ENCODE data around the gene SEC24A. TPM values are rescaled to one million over a fixed set of nuclear protein-coding genes. Genes with fewer than 3 reads are reported as not detected.
"Not testable (repeated sequence)": the region's sequence is repeated elsewhere in the genome, so short reads cannot be mapped to it uniquely, and the experiment has no call there.

The SEC24A gene
- total and polyA plus RNA-seq, 2 donors (not counting 3 experiments of a cell fraction or from before 2014, with no cell fraction given), result 19.8 to 30.0 TPM

DNA sequence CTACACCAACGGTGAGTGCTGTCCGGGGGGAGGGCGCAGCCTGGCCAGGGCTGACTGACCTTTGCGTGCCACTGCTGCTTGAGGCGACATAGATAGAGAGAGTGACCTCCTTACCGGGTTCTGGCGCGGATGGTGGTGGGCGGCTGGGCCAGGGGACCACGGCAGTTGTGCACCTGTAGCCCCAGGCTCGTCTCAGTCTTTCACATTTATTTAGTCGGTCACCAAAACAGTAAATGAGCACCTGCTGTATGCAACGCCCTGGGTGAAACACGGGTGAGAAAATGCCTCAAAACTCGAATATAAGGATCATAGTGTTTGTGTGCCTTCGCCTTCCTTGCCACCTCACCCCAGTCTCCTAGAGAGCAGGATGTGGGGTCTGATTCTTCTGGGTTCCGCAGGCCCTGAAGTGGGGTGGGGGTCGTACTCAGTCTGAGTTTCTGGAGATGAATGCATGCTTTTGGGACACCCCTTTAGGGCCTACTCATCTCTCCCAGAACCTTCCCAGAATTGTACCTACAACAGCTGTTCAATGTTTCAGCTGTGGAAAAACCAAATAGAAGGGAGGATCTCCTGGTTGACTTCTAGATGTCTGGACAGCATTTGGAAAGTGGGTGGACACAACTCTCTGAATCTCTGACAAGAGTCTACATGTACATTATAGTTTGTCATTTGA, 714 bp downstream of the SEC24A start:
- Histone ChIP-seq H3K9me3 (replicated peaks; ENCODE audit: control insufficient read depth, insufficient read depth, low read length) (no peaks in the 10 kb centered on the region), H3K9me1 (replicated peaks; ENCODE audit: control insufficient read depth, extremely low read depth, insufficient read depth, low read length) (no peaks in the 10 kb centered on the region), H3K4me1 (ENCODE audit: control insufficient read depth, extremely low read depth, insufficient read depth, low read length) (peaks cover 9% of the 10 kb centered on the region), H3K79me2 (ENCODE audit: control insufficient read depth, insufficient read depth, low read length) (peaks cover 53% of the 10 kb centered on the region), H3K4me3 (replicated peaks in 1 of 3; ENCODE audit: insufficient read depth in 1 of 3, low read depth in 1 of 3, low read length in 3 of 3) (peak overlapping the region; percentile 60 to 91 (median 73)), H3K4me2 (ENCODE audit: insufficient read depth, low read length) (peak overlapping the region; percentile 98), H3K27ac (ENCODE audit: insufficient read depth, low read depth, low read length) (peak overlapping the region; percentile 94), H2AFZ (ENCODE audit: low read depth, low read length) (peak overlapping the region; percentile 58), H3K36me3 (ENCODE audit: control insufficient read depth in 2 of 2, extremely low read depth in 1 of 2, insufficient read depth in 2 of 2, low read length in 2 of 2) (no peaks in the 10 kb centered on the region), H3K9ac (replicated peaks; ENCODE audit: extremely low read depth, insufficient read depth, low read length) (peak overlapping the region; percentile 90), H4K20me1 (replicated peaks; ENCODE audit: control insufficient read depth, extremely low read depth, insufficient read depth, low read length) (peaks cover 2% of the 10 kb centered on the region), H3K27me3 (ENCODE audit: control insufficient read depth in 2 of 2, insufficient read depth in 2 of 2, low read length in 2 of 2) (no peaks in the 10 kb centered on the region)
- DNase-seq (ENCODE audit: low read depth, low spot score), result peak; percentile 52
- TF ChIP-seq POLR2AphosphoS5 (IDR thresholded peaks at IDR 0.05; ENCODE audit: insufficient read depth, low read depth, low read length) (no peak), CTCF (IDR thresholded peaks at IDR 0.05; ENCODE audit: extremely low read depth in 1 of 2, insufficient read depth in 1 of 2, low read depth in 1 of 2, low read length in 2 of 2) (no peak), MYC (IDR thresholded peaks at IDR 0.05; ENCODE audit: low read depth, low read length) (no peak), GATA2 (IDR thresholded peaks at IDR 0.05; ENCODE audit: insufficient read depth, insufficient read length, low read depth, low read length) (no peak), FOS (IDR thresholded peaks at IDR 0.05; ENCODE audit: borderline replicate concordance, insufficient read depth, low read length) (no peak), JUN (IDR thresholded peaks at IDR 0.05; ENCODE audit: borderline replicate concordance, insufficient read depth, insufficient read length, low read depth) (no peak), POLR2A (IDR thresholded peaks at IDR 0.05; ENCODE audit: low read depth, low read length) (no peak), MAX (IDR thresholded peaks at IDR 0.05; ENCODE audit: insufficient read depth, insufficient read length) (no peak), EZH2 (IDR thresholded peaks at IDR 0.05; ENCODE audit: borderline replicate concordance, low read depth, low read length, severe bottlenecking) (no peak)
- BruUV-seq (replicated peaks), result TSS peak; percentile 49
- POLR2A ChIA-PET, result interaction anchor here (0.7 kb wide), 1 partner anchor 17 kb away, joined by 3 read pairs; the partner anchor contains the start of gene SAR1B
- CTCF ChIA-PET, result interaction anchor here (0.9 to 1.3 kb wide), 2 partner anchors 16 to 69 kb away, joined by 3 read pairs; partner anchors contain the start of gene SAR1B
- intact Hi-C loops (cut with micrococcal nuclease), result loop anchor here (1.0 to 5.0 kb wide), 2 partner anchors 198 to 423 kb away; partner anchors contain the start of genes C5orf24 and PPP2CA
- FAIRE-seq, result peak; percentile 38
- dilution Hi-C loops (cut with MboI; ENCODE audit: extremely low pct_ligation_motif_present, low sequenced_read_pairs), result no loop called here

DNA sequence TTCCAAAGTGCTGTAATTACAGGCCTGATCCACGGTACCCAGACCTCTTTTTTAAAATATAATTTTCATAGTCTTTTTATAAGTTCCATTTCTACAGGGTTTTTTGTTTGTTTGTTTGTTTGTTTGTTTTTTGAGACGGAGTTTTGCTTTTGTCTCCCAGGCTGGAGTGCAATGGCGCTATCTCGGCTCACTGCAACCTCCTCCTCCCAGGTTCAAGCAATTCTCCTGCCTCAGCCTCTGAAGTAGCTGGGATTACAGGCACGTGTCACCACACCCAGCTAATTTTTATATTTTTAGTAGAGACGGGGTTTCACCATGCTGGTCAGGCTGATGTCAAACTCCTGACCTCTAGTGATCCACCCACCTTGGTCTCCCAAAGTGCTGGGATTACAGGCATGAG, 2.1 kb downstream of the SEC24A start:
- H3K9ac ChIP-seq (replicated peaks; ENCODE audit: extremely low read depth, insufficient read depth, low read length); H3K9me3 ChIP-seq (replicated peaks; ENCODE audit: control insufficient read depth, insufficient read depth, low read length); H2AFZ ChIP-seq (ENCODE audit: low read depth, low read length); H3K36me3 ChIP-seq (ENCODE audit: control insufficient read depth in 2 of 2, extremely low read depth in 1 of 2, insufficient read depth in 2 of 2, low read length in 2 of 2); H3K27ac ChIP-seq (ENCODE audit: insufficient read depth, low read depth, low read length); H3K4me3 ChIP-seq (replicated peaks in 1 of 3; ENCODE audit: insufficient read depth in 1 of 3, low read depth in 1 of 3, low read length in 3 of 3); BruUV-seq (replicated peaks); H4K20me1 ChIP-seq (replicated peaks; ENCODE audit: control insufficient read depth, extremely low read depth, insufficient read depth, low read length); intact Hi-C loops (cut with micrococcal nuclease); FAIRE-seq; DNase-seq (ENCODE audit: low read depth, low spot score); dilution Hi-C loops (cut with MboI; ENCODE audit: extremely low pct_ligation_motif_present, low sequenced_read_pairs); CTCF ChIA-PET; H3K4me1 ChIP-seq (ENCODE audit: control insufficient read depth, extremely low read depth, insufficient read depth, low read length); H3K9me1 ChIP-seq (replicated peaks; ENCODE audit: control insufficient read depth, extremely low read depth, insufficient read depth, low read length); H3K27me3 ChIP-seq (ENCODE audit: control insufficient read depth in 2 of 2, insufficient read depth in 2 of 2, low read length in 2 of 2): not testable (repeated sequence)
- Histone ChIP-seq H3K4me2 (ENCODE audit: insufficient read depth, low read length) (peak overlapping the region; percentile 98), H3K79me2 (ENCODE audit: control insufficient read depth, insufficient read depth, low read length) (peaks cover 66% of the 10 kb centered on the region)
- POLR2A ChIA-PET, result interaction anchor here (0.7 kb wide), 1 partner anchor 108 kb away, joined by 5 read pairs; no protein-coding TSS in a partner anchor

Measured in endothelial cell of umbilical vein (primary cell).